GM21367 (cell line): ENCODE data around the gene CEACAM16.

ENCODE experiments used
- ATAC-seq: cut with Tn5 transposase; IDR thresholded peaks from one replicate; pipeline ENCODE4 v1.9.1; 2021; ENCODE audit not compliant: unreplicated experiment

The CEACAM16 gene

GRCh38 chr19:44745341-44745831, 46.4 kb downstream of the CEACAM16 start:
- ATAC-seq = no peak

- no peak for ATAC-seq
Observed at GRCh38 chr19:44745887-44746600, 47.1 kb downstream of the CEACAM16 start.

- no peak for ATAC-seq
Observed at GRCh38 chr19:44746616-44746945, 47.6 kb downstream of the CEACAM16 start.

- peak; percentile 34 for ATAC-seq
Observed at GRCh38 chr19:44746946-44747738, 48.2 kb downstream of the CEACAM16 start.

- ATAC-seq = no peak
Observed at GRCh38 chr19:44747739-44748425, 48.9 kb downstream of the CEACAM16 start.

GRCh38 chr19:44748426-44749254, 49.7 kb downstream of the CEACAM16 start, which contains the start of gene BCL3:
Gene BCL3, plus strand, starts transcription at chr19:44748708. Its CDS starts 83 bp downstream, at chr19:44748791.
- no peak for ATAC-seq

GRCh38 chr19:44749292-44749691, 50.3 kb downstream of the CEACAM16 start:
- ATAC-seq = no peak

- no peak for ATAC-seq
Observed at GRCh38 chr19:44749994-44750393, 51.0 kb downstream of the CEACAM16 start.

GRCh38 chr19:44752123-44752815, 53.3 kb downstream of the CEACAM16 start:
- ATAC-seq = no peak

GRCh38 chr19:44752816-44753625, 54.1 kb downstream of the CEACAM16 start:
- ATAC-seq = peak; percentile 42

- no peak for ATAC-seq
Observed at GRCh38 chr19:44753626-44753931, 54.6 kb downstream of the CEACAM16 start.

- ATAC-seq = no peak
Observed at GRCh38 chr19:44753932-44754749, 55.2 kb downstream of the CEACAM16 start.

GRCh38 chr19:44754750-44755080, 55.8 kb downstream of the CEACAM16 start:
- no peak for ATAC-seq

- no peak for ATAC-seq
Observed at GRCh38 chr19:44755219-44755618, 56.3 kb downstream of the CEACAM16 start.

GRCh38 chr19:44756089-44756562, 57.2 kb downstream of the CEACAM16 start:
- ATAC-seq = no peak

GRCh38 chr19:44757057-44757734, 58.2 kb downstream of the CEACAM16 start:
- no peak for ATAC-seq

GRCh38 chr19:44757735-44758505, 59.0 kb downstream of the CEACAM16 start:
- ATAC-seq = no peak
